ENCODE data around the gene ABLIM1. TPM values are rescaled to one million over a fixed set of nuclear protein-coding genes. Genes with fewer than 3 reads are reported as not detected.

ABLIM1 gene
- total RNA-seq, 1 donor from 2014 or later, result 772 TPM

DNA sequence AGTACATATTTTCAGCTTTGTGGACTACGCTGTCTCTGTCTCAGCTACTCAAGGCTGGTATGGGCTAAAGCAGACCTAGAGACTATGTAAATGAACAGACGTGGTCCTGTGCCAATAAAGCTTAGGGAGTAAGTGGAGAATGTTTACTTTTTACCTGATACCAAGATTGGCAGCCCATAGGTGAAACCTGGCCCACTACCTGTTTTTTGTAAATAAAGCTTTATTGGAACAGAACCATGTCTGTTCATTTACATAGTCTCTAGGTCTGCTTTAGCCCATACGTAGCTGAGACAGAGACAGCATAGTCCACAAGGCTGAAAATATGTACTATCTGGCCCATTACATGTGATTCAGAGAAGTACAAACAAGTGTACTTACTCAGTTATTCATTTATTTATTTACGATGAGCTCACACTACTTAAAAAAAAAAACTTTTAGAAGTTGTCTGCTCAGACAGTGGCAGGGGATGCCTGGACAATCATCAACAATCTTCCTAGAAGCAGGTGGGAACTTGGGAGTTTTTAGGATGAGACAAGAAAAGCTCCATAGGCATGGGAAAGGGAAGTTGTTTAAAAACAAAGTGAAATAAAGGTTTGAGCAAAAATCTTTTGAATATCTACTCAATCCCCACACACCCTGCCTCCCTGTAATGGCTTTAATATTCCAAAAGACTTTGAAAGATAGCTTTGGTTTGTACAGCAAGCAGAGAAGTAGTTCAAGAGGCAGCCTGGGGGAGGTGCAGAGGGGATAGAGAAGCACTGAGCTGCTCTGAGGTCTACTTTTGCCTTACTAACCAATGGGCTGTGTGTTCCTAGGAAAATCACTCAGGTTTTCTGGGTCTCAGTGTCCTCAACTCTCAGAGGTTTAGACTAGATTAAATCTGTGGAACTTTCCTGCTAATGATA lies 139.4 kb downstream of the ABLIM1 start:
- intact Hi-C loops (cut with DNase I), result no loop called here
- DNase-seq, result no peak
- no peak for ATAC-seq (ENCODE audit: poor library complexity)

- intact Hi-C loops (cut with DNase I), result no loop called here
- ATAC-seq (ENCODE audit: poor library complexity), result no peak
- no peak for DNase-seq
These were observed 140.5 kb downstream of the ABLIM1 start for GRCh38 chr10:114517368-114518250.

- intact Hi-C loops (cut with DNase I), result no loop called here
- DNase-seq, result no peak
- no peak for ATAC-seq (ENCODE audit: poor library complexity)
These were observed 141.7 kb downstream of the ABLIM1 start for GRCh38 chr10:114516356-114516755.

- intact Hi-C loops (cut with DNase I), result no loop called here
- DNase-seq (no peak), ATAC-seq (ENCODE audit: poor library complexity) (no peak)
These were observed 142.7 kb downstream of the ABLIM1 start for GRCh38 chr10:114515298-114515914.

GRCh38 chr10:114513381-114513792 lies 144.7 kb downstream of the ABLIM1 start:
- DNase-seq, result no peak
- intact Hi-C loops (cut with DNase I), result no loop called here
- no peak for ATAC-seq (ENCODE audit: poor library complexity)

- DNase-seq (no peak), ATAC-seq (ENCODE audit: poor library complexity) (no peak)
- intact Hi-C loops (cut with DNase I), result no loop called here
These were observed 146.2 kb downstream of the ABLIM1 start for GRCh38 chr10:114511881-114512280.

DNA sequence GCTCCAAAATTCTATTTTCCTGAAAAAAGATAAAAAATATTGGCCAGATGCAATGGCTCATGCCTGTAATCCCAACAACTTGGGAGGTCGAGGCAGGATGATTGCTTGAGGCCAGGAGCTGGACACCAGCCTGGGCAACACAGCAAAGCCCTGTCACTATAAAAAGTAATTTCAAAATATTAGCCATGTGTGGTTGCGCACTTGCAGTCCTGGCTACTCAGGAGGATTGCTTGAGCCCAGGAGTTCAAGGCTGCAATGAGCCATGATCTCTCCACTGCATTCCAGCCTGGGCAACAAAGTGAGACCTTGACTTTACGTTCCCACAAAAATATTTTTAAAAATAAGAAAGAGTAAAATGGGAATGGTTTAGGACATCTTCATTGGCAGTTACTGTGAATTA lies 149.7 kb downstream of the ABLIM1 start:
- DNase-seq (no peak), ATAC-seq (ENCODE audit: poor library complexity) (peak; percentile 17)

DNA sequence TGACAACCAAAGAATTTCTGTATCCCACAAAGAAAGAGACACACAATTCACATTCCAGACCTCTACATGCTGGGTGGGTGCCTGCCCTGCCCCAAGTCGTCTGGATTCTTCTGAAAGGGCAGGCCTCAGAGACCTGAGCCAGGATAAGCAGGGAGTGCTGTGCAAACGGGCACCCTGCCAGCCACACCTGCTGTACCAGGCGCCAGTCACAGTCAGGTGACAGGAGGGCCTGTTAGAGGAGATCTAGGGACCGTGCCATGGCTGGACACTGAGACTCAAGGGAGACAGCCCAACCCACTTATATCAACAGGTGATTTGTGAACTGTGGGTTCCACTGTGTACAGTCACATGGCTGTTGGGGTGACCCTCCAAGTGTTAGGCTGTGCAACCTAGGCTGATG lies 150.6 kb downstream of the ABLIM1 start:
- DNase-seq (peak; percentile 74), ATAC-seq (ENCODE audit: poor library complexity) (peak; percentile 73)
- intact Hi-C loops (cut with DNase I), result no loop called here

More for the DNA sequence above, 149.7 kb downstream of the ABLIM1 start:
- intact Hi-C loops (cut with DNase I), result no loop called here

- DNase-seq (no peak), ATAC-seq (ENCODE audit: poor library complexity) (no peak)
- intact Hi-C loops (cut with DNase I), result no loop called here
These were observed 151.1 kb downstream of the ABLIM1 start for GRCh38 chr10:114506871-114507385.

- intact Hi-C loops (cut with DNase I), result no loop called here
- DNase-seq, result no peak
These were observed 153.1 kb downstream of the ABLIM1 start for GRCh38 chr10:114504769-114505579.

DNA sequence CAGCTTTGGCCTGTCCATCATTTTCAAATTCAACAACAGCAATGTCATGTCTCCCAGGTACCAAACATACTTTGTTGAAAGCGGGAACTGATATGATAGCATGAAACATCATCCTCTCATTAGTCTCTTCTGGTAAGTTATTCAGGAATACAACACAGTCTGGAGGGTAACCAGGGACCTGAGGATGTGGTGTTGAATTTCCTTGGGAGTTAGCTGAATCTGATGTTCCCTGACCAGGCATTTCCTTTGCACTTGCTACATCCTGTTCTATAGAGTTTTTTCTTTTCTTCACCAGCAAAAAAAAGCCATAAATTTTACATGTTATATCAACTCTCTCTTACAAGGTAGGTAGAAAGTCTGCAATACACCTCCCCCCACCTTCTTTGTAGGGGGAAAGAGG lies 156.0 kb downstream of the ABLIM1 start:
- DNase-seq (no peak), ATAC-seq (ENCODE audit: poor library complexity) (no peak)
- intact Hi-C loops (cut with DNase I), result no loop called here

More at GRCh38 chr10:114504769-114505579, 153.1 kb downstream of the ABLIM1 start:
- peak; percentile 40 for ATAC-seq (ENCODE audit: poor library complexity)

DNA sequence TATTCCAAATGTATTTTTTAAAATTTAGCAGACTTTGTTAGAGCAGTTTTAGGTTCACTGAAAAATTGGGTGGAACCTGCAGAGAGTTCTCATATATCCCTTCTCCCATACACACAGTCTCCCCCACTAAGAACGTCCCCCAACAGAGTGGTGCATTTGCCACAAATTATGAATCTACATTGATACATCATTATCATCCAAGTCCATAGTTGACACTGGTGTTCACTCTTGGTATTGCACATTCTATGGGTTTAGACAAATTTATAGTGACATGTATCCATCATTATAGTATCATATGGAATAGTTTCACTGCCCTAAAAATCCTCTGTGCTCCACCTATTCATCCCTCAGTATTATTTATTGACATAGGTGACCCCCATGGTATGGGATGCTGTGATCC lies 156.4 kb downstream of the ABLIM1 start:
- no peak for ATAC-seq (ENCODE audit: poor library complexity)
- intact Hi-C loops (cut with DNase I), result no loop called here
- DNase-seq, result no peak

DNA sequence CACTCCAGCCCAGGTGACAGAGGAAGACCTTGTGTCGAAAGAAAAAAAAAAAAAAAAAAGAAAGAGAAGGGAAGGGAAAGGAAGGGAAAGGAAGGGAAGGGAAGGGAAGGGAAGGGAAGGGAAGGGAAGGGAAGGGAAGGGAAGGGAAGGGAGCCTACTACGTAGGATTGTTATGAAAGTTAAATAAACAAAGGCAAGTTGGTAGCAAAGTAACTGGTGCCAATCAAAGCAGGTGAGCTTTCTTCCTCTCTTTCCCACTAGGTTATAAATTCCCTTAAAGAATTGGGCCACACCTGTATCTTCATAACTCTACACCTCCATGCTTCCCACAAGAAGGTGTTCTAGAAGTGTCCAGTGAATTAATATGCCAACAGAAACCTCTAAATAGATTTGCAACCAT lies 157.4 kb downstream of the ABLIM1 start:
- no peak for ATAC-seq (ENCODE audit: poor library complexity)
- intact Hi-C loops (cut with DNase I), result no loop called here
- no peak for DNase-seq

DNA sequence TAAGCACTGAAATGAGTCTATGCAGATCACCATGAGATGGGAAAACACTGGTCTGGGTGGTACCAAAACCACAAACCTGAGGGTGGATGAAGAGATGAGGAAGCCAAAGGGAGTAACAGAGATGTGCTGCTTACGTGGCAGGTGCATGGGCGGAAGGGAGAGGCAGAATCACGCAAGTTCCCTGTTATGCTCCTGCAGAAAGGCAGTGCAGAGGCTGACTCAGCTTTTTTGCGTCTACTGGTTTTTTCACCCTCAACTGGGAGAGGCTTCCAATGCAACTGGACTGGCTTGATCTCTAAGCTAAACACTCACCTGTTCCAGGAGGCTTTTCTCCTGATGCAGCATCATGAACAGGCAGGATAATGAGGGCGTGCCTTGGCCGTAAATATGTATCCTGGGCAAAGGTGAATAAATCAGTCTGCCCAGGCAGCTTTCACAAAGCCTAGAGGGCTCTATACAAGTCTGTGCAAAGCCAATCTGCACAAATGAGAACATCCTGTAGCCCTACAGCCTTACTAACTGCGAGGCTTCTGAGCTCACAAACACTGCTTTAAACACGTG lies 158.4 kb downstream of the ABLIM1 start:
- ATAC-seq (ENCODE audit: poor library complexity), result peak; percentile 4
- intact Hi-C loops (cut with DNase I), result no loop called here
- DNase-seq, result no peak

- DNase-seq (no peak), ATAC-seq (ENCODE audit: poor library complexity) (no peak)
- intact Hi-C loops (cut with DNase I), result no loop called here
These were observed 159.0 kb downstream of the ABLIM1 start for GRCh38 chr10:114499116-114499515.

DNA sequence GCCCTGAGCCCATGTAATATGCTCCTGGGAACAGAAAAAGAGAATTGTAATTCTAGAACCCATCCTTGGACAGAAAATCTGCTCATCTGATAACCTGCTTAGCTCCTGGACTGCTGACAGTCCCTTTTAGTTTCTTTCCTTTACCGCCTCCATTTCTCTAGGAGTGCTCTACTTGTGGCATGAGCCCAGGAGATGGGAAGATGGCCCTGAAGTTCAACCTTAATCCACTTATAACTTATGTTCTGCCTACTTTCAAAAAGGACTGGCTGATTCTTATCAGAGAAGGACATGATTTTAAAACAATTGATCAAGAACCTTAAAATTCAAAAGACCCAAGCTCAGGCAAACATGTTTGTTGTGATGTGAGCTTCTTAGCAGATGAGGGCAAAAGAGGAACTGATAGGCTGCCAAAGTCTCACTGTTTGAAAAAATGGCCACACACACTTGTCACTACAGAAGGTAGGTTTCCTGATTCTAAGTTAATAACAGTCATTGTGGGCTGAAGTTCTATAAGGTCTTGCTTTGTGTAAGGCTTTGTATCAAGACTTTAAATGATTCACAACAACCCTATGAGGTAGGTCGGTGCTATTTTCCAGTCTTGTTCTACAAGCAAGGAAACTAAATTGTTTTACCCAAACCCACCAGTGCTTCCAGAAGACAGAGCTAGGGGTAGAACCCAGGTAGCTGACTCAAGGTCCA lies 159.5 kb downstream of the ABLIM1 start:
- intact Hi-C loops (cut with DNase I), result no loop called here
- no peak for ATAC-seq (ENCODE audit: poor library complexity)
- no peak for DNase-seq

DNA sequence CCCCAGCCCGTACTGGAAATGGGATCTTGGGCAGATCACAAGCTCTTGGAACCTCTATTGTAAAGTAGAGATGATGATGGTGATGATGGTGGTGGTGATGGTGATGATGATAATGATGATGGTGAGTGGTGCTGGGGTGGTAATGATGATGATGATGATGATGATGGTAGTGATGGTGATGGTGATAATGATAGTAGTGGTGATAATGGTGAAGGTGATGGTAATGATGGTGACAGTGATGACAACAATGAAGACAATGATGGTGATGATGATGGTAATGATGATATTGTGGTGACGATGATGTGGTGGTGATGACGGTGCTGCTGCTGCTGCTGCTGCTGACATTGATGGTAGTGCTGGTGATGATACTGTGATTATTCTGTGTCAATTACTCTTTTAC lies 162.8 kb downstream of the ABLIM1 start:
- ATAC-seq (ENCODE audit: poor library complexity) (no peak), DNase-seq (no peak)
- intact Hi-C loops (cut with DNase I), result no loop called here

All from Right ventricle myocardium superior (tissue), 1 donor.